Thyroid gland (tissue), 4 donors: ENCODE data around the gene AGBL1.

Source experiments
- POLR2A ChIP-seq, 2 donors: fragments of 450-650 bp; IDR thresholded peaks; one replicate each; pipeline ENCODE4 v1.6.1; 2017; ENCODE audit warnings: antibody characterized with exemption in 2 of 2, mild to moderate bottlenecking in 2 of 2, moderate library complexity in 1 of 2
- TF ChIP-seq, protein P1 (sequence below), 6 experiments: fragments of 200-600 bp in 3 of 6; fragments of 450-650 bp in 3 of 6; sonication (generic) in 3 of 6; IDR thresholded peaks; one replicate each; pipeline ENCODE4 v1.5.1; 2016 to 2019; ENCODE audit warnings: antibody characterized with exemption in 6 of 6, mild to moderate bottlenecking in 2 of 6, inconsistent platforms in 1 of 6, moderate library complexity in 1 of 6

DNA sequence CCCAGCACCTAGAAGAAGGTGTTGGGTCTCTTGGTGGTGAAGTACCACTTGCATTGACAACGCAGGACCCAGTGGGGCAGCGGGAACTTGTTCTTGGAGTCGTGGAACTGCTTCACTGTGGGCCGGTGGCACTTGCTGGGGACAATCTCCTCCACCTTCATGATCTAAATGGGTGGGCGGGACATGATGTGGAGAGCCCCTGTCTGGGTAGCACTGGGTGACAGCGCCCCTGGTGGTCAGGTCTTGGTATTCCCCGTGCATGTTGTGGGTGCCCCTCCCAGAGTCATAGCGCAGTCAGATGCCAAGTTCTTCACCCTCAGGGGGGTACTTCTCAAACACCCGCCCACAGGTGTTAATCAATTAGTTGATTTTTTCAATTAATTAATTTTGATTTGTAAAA lies 60.2 kb downstream of the AGBL1 start:
- TF ChIP-seq, protein P1, sequence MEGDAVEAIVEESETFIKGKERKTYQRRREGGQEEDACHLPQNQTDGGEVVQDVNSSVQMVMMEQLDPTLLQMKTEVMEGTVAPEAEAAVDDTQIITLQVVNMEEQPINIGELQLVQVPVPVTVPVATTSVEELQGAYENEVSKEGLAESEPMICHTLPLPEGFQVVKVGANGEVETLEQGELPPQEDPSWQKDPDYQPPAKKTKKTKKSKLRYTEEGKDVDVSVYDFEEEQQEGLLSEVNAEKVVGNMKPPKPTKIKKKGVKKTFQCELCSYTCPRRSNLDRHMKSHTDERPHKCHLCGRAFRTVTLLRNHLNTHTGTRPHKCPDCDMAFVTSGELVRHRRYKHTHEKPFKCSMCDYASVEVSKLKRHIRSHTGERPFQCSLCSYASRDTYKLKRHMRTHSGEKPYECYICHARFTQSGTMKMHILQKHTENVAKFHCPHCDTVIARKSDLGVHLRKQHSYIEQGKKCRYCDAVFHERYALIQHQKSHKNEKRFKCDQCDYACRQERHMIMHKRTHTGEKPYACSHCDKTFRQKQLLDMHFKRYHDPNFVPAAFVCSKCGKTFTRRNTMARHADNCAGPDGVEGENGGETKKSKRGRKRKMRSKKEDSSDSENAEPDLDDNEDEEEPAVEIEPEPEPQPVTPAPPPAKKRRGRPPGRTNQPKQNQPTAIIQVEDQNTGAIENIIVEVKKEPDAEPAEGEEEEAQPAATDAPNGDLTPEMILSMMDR (IDR thresholded peaks at IDR 0.05), result peak in 1 of 6 experiments; percentile 10
- TF ChIP-seq POLR2A (IDR thresholded peaks at IDR 0.05), result no peak
